Right cardiac atrium (tissue), 5 donors: ENCODE data around the gene WDR89. TPM values are rescaled to one million over a fixed set of nuclear protein-coding genes. Genes with fewer than 3 reads are reported as not detected.
"Not testable (repeated sequence)": the region's sequence is repeated elsewhere in the genome, so short reads cannot be mapped to it uniquely, and the experiment has no call there.

Experiments used
- ATAC-seq, 2 donors: fragments of 200-7000 bp; cut with Tn5 transposase; one replicate each; pipeline versions ENCODE4 v1.8.0 to v1.9.1; 2020; ENCODE audit warnings: moderate library complexity in 2 of 2, mild to moderate bottlenecking in 1 of 2
- DNase-seq, 3 donors: peaks; one replicate each; pipeline ENCODE4 v3.0.0-alpha.2; 2020
- H3K27ac ChIP-seq: one replicate; pipeline ENCODE4 v1.5.1; 2013; ENCODE audit warnings: mild to moderate bottlenecking, low read length, control low read depth, moderate library complexity
- H3K27me3 ChIP-seq: one replicate; pipeline ENCODE4 v1.6.1; 2013; ENCODE audit not compliant: control insufficient read depth, insufficient read depth
- H3K4me1 ChIP-seq: one replicate; pipeline ENCODE4 v1.6.1; 2013; ENCODE audit warnings: low read length; ENCODE audit not compliant: control insufficient read depth, insufficient read depth
- H3K4me3 ChIP-seq: one replicate; pipeline ENCODE4 v1.5.1; 2013; ENCODE audit warnings: low read length, control low read depth
- H3K9me3 ChIP-seq: one replicate; pipeline ENCODE4 v1.6.1; 2013; ENCODE audit warnings: low read length; ENCODE audit not compliant: control insufficient read depth
- WGBS: extraction: QIAGEN DNeasy Blood & Tissue Kit; methylation state at CpG from one replicate; pipeline ENCODE4 v1.1.7; 2013; 5-methylcytosine and 5-hydroxymethylcytosine counted together
- intact Hi-C, 4 donors: fragments of 100-400 bp; cut with DNase I; formaldehyde crosslinking; loops; one replicate each; pipeline versions ENCODE4 v1.11.0 to v1.14.0; 2022 to 2023
- polyA plus RNA-seq: library from polyadenylated mRNA; stranded (reverse); fragments of 200-250 nt; gene quantifications from one replicate; pipeline ENCODE4 v1.2.3, GENCODE V29; 2013
- total RNA-seq, 4 donors: library from RNA; stranded (reverse); fragmentation: NEBNext Ultra II Directional; extraction: Animal tissue kit (Norgen Biotek cat#: 25700); gene quantifications; one replicate each; pipeline ENCODE4 v1.2.1, GENCODE V29; 2021
- donor health status: healthy with polysubstance abuse.
- donor health status: DM: no; HTN: yes; CAD: no.
- donor health status: DM: no; HTN: no; CAD: no.
- donor health status: DM: no; HTN: yes; CAD: no; lungs with severe emphysema.
- donor health status: DM: yes; HTN: yes; CAD: no.

WDR89 gene
- total and polyA plus RNA-seq, 5 donors = 3.2 to 8.8 (median 7.1) TPM

- no peak for DNase-seq
- no peak for ATAC-seq
- intact Hi-C loops = no loop called here
- 96% methylated on average over 53 of the region's 53 CpGs for WGBS
- Histone ChIP-seq H3K27ac (no peak overlapping the region), H3K27me3 (no peaks in the 10 kb centered on the region), H3K4me1 (no peaks in the 10 kb centered on the region), H3K9me3 (no peaks in the 10 kb centered on the region), H3K4me3 (no peak overlapping the region)
Measured at GRCh38 chr14:63594455-63595372, 47.0 kb downstream of the WDR89 start.

DNA sequence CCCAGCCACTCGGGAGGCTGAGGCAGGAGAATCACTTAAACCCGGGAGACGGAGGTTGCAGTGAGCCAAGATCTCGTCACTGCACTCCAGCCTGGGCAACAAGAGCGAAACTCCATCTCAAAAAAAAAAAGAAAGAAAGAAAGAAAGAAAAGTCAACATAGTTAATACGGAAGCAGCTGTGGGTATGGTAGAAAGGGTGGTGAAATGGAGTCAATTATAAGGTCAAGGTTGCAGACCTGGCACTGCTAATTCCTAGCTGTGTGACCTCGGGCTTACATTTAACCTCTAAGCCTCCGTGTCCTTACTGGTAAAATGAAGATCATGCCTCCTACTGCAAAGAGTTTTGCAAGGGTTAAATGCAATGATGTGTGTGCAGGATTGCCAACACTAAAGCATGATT, 58.6 kb downstream of the WDR89 start:
- H3K4me1 ChIP-seq, H3K27me3 ChIP-seq, H3K9me3 ChIP-seq, H3K4me3 ChIP-seq, intact Hi-C loops, DNase-seq, ATAC-seq, H3K27ac ChIP-seq: not testable (repeated sequence)
- 87% methylated on average over 8 of the region's 8 CpGs for WGBS

DNA sequence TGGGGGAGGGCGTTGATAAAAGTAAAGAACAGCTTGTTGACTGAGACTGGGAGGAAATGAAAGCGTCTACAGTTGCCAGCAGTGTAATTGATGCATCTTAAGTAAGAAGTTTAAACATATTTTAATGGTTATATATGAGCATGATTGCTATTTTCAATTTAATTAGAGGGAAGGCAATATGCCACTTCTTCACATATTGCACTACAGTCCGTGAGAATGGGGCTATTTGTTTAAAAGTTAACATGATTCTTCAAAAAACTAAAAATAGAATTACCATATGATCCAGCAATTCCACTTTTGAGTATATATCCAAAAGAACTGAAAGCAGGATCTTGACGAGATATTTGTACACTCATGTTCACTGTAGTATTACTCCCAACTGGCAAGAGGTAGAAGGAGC, 60.2 kb downstream of the WDR89 start:
- DNase-seq (no peak), ATAC-seq (no peak)
- Histone ChIP-seq H3K4me1 (no peaks in the 10 kb centered on the region), H3K27me3 (no peaks in the 10 kb centered on the region), H3K9me3 (no peaks in the 10 kb centered on the region), H3K4me3 (no peak overlapping the region), H3K27ac (no peak overlapping the region)
- intact Hi-C loops = no loop called here
- 36% methylated on average over 4 of the region's 4 CpGs for WGBS

DNA sequence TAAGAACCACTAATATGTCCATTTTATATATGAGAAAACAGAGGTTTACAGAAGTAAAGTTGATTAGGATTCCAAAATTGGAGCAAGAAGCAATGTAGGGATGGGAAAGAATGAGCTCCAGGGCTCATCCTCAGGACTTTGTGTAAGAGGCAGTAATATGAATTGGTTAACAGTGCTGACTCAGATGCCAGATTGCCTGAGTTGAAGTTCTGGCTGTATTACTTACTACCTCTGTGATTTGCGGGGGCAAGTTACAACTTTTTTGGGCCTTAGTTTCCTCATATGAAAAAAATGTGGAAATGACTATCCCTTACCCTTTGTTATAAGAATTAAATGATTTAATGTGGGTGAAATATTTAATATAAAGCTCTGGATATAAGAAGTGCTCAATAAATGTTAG, 63.4 kb downstream of the WDR89 start:
- no peaks in the 10 kb centered on the region for H3K9me3 ChIP-seq
- H3K4me3 ChIP-seq = no peak overlapping the region
- ATAC-seq (no peak), DNase-seq (no peak)
- intact Hi-C loops = no loop called here
- H3K4me1 ChIP-seq = no peaks in the 10 kb centered on the region
- 90% methylated on average over 1 of the region's 1 CpG for WGBS
- H3K27ac ChIP-seq = no peak overlapping the region
- no peaks in the 10 kb centered on the region for H3K27me3 ChIP-seq

DNA sequence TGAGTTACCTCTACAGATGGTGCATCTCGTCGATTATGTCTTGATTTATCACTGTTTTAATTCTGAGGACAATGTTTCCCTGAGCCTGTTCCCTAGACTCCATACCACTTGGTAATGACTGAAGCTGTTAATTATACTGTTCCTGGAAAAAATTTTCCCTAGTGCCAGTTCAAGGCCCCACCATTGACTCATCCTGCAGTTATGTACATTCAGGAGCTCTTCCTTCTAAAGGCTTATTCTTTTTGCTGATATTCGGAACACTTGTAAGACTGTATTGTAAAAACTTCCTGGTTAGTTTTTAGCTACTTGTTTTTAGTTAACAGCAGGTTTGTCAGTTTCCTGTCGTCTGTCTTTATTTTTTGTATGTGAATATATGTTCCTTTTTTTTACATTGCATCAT, 68.1 kb downstream of the WDR89 start:
- no peaks in the 10 kb centered on the region for H3K4me1 ChIP-seq
- H3K9me3 ChIP-seq = no peaks in the 10 kb centered on the region
- intact Hi-C loops = no loop called here
- WGBS = 65% methylated on average over 4 of the region's 4 CpGs
- H3K4me3 ChIP-seq = no peak overlapping the region
- ATAC-seq (no peak), DNase-seq (no peak)
- H3K27me3 ChIP-seq = no peaks in the 10 kb centered on the region
- H3K27ac ChIP-seq = no peak overlapping the region

DNA sequence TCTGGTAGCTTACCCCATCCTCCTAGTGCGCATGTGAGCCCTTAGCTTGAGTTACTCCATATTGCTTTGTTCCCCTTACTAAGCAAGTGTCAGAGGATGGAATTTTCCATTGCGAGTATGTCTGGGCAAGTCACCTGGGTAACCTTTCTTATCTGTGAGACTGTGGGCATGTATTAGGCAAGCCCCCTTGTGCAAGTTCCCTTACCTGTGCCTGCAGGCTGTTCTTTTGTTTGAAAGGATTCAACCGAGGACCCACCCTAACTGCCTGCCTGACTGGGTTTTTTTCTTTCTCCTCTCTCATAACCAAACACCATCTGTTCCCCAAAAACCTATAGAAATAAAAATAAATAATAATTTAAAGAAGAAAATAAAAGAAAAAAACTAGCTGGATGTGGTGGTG, 76.2 kb downstream of the WDR89 start:
- WGBS = 84% methylated on average over 3 of the region's 3 CpGs
- DNase-seq (no peak), ATAC-seq (no peak)
- Histone ChIP-seq H3K27ac (no peak overlapping the region), H3K27me3 (no peaks in the 10 kb centered on the region), H3K4me1 (peaks cover 2% of the 10 kb centered on the region), H3K9me3 (no peaks in the 10 kb centered on the region), H3K4me3 (no peak overlapping the region)
- intact Hi-C loops = no loop called here

DNA sequence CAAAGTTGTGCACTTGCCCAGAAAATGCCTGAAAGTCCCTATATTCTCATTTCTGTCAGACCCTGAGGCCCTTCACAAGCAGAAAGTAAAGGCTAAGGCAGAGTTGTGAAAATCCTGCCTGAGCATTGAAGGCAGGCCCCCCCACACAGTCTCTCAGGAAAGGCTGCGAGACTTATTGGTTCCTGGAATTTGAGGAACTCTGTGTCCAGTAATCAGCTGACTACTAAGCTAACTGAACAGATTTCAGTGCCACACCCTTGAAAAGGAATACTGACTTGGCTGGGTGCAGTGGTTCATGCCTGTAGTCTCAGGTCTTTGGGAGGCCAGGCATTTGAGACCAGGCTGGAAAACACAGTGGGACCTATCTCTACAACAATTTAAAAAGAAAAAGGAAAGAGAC, 77.4 kb downstream of the WDR89 start:
- DNase-seq (peak in 1 of 3 donors; percentile 65), ATAC-seq (peak; percentile 62 to 73)
- intact Hi-C loops = no loop called here
- H3K27ac ChIP-seq = no peak overlapping the region
- WGBS = 23% methylated on average over 1 of the region's 1 CpG
- H3K4me3 ChIP-seq = no peak overlapping the region
- H3K9me3 ChIP-seq = no peaks in the 10 kb centered on the region
- peaks cover 2% of the 10 kb centered on the region for H3K4me1 ChIP-seq
- H3K27me3 ChIP-seq = no peaks in the 10 kb centered on the region

GRCh38 chr14:63563370-63564026, 78.2 kb downstream of the WDR89 start:
- DNase-seq = no peak
- intact Hi-C loops = no loop called here
- 76% methylated on average over 7 of the region's 7 CpGs for WGBS

GRCh38 chr14:63562405-63562804, 79.3 kb downstream of the WDR89 start:
- intact Hi-C loops = no loop called here
- ATAC-seq (no peak), DNase-seq (no peak)
- WGBS = 88% methylated on average over 3 of the region's 3 CpGs
- Histone ChIP-seq H3K4me1 (peaks cover 2% of the 10 kb centered on the region), H3K27ac (no peak overlapping the region), H3K27me3 (no peaks in the 10 kb centered on the region), H3K4me3 (no peak overlapping the region), H3K9me3 (no peaks in the 10 kb centered on the region)

More at GRCh38 chr14:63563370-63564026, 78.2 kb downstream of the WDR89 start:
- Histone ChIP-seq H3K27ac (no peak overlapping the region), H3K9me3 (no peaks in the 10 kb centered on the region), H3K4me3 (no peak overlapping the region), H3K27me3 (no peaks in the 10 kb centered on the region), H3K4me1 (peaks cover 2% of the 10 kb centered on the region)
- peak in 1 of 2 donors; percentile 45 for ATAC-seq

- no peak for ATAC-seq
- Histone ChIP-seq H3K4me1 (no peaks in the 10 kb centered on the region), H3K27ac (no peak overlapping the region), H3K9me3 (no peaks in the 10 kb centered on the region), H3K4me3 (no peak overlapping the region), H3K27me3 (no peaks in the 10 kb centered on the region)
- intact Hi-C loops = no loop called here
- DNase-seq = no peak
- 84% methylated on average over 7 of the region's 7 CpGs for WGBS
Measured at GRCh38 chr14:63555572-63555971, 86.1 kb downstream of the WDR89 start.

DNA sequence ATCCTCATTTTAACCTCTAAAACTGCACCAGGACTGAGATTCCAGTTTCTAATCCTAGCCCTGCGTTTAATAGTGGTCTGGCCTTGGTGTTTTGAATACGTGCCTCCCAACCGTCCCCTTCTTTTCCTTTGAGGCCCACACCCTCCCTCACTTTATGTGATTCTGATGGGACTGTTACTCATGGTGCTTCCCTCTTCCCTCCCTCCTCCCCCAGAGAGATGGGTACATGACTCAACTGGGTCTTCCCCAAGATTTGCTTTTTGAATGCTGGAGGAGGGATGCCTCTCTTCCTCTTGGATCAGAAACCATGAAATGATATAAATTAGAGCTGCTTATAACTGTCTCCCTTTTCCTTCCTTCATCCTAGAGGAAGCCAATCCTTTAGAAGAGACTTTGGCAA, 90.3 kb downstream of the WDR89 start:
- Histone ChIP-seq H3K4me1 (no peaks in the 10 kb centered on the region), H3K27ac (no peak overlapping the region), H3K27me3 (no peaks in the 10 kb centered on the region), H3K4me3 (no peak overlapping the region), H3K9me3 (no peaks in the 10 kb centered on the region)
- DNase-seq (no peak), ATAC-seq (no peak)
- 33% methylated on average over 3 of the region's 3 CpGs for WGBS
- intact Hi-C loops = no loop called here
